ENCODE measurements around the gene UQCRHL.

DNA sequence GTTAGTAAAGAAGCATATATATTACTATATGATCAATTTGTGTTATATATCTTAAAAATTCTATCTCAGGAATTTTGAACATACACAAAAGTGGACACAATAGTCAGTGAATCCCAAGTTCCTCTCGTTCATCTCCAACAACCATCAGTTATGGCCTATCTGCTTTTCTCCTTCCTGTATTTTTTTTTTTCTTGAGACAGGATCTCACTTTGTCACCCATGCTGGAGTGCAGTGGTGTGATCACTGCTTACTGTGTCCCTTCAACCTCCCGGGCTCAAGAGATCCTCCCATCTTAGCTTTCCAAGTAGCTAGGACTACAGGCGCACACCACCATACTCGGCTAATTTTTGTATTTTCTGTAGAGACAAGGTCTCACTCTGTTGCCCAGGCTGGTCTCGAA, 49.4 kb upstream of the UQCRHL start:
- TF ChIP-seq, protein P1, sequence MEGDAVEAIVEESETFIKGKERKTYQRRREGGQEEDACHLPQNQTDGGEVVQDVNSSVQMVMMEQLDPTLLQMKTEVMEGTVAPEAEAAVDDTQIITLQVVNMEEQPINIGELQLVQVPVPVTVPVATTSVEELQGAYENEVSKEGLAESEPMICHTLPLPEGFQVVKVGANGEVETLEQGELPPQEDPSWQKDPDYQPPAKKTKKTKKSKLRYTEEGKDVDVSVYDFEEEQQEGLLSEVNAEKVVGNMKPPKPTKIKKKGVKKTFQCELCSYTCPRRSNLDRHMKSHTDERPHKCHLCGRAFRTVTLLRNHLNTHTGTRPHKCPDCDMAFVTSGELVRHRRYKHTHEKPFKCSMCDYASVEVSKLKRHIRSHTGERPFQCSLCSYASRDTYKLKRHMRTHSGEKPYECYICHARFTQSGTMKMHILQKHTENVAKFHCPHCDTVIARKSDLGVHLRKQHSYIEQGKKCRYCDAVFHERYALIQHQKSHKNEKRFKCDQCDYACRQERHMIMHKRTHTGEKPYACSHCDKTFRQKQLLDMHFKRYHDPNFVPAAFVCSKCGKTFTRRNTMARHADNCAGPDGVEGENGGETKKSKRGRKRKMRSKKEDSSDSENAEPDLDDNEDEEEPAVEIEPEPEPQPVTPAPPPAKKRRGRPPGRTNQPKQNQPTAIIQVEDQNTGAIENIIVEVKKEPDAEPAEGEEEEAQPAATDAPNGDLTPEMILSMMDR (IDR thresholded peaks at IDR 0.05; ENCODE audit: low read depth, low read length, poor library complexity, severe bottlenecking), result no peak
- no peak for TF ChIP-seq EZH2phosphoT487 (IDR thresholded peaks at IDR 0.05; ENCODE audit: borderline replicate concordance, low read length)
